ENCODE data around the gene RAPH1. TPM values are rescaled to one million over a fixed set of nuclear protein-coding genes. Genes with fewer than 3 reads are reported as not detected.

The RAPH1 gene
- total and polyA plus RNA-seq, 2 experiments from 2014 or later, result 5.0 to 36.2 TPM

DNA sequence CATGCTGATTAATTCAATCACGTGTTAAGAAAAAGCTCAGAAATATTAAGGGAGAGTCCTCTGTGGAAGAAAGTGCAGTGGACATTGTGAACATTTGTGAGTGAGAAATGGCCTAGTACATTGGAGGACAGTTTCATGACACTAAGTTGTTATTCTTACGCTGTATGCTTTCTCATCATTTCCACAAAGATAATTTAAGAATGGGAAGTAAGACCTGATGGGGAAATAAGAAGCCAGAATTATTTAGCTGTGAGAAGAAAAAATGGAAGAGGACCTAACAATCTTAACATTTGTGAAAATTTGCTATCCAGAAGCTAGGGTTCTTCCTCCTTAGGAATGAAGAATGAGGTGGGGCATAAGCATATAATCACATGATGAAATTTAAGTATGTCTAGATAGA is 15.2 kb upstream of the RAPH1 start:
- Mint-ChIP-seq H3K9me3 (no peaks in the 10 kb centered on the region), H3K36me3 (ENCODE audit: low read depth) (no peaks in the 10 kb centered on the region), H3K27ac (no peak overlapping the region), H3K4me1 (peaks cover 5% of the 10 kb centered on the region; the same call in 2 of the 3 replicates), H3K4me3 (no peak overlapping the region), H3K27me3 (ENCODE audit: insufficient read depth, low read depth, poor library complexity) (no peaks in the 10 kb centered on the region)
- Histone ChIP-seq H3F3A (replicated peaks; ENCODE audit: low read depth) (no peaks in the 10 kb centered on the region), H3K4me3 (no peak overlapping the region), H4K20me1 (replicated peaks; ENCODE audit: insufficient read depth) (no peaks in the 10 kb centered on the region), H2AFZ (no peak overlapping the region), H3K27me3 (ENCODE audit: insufficient read depth) (no peaks in the 10 kb centered on the region), H3K27ac (ENCODE audit: low read depth) (no peak overlapping the region), H3K4me1 (ENCODE audit: insufficient read depth) (no peaks in the 10 kb centered on the region), H3K4me2 (no peak overlapping the region), H3K9me2 (ENCODE audit: insufficient read depth) (no peaks in the 10 kb centered on the region), H3K79me2 (replicated peaks; ENCODE audit: insufficient read depth) (no peaks in the 10 kb centered on the region), H3K36me3 (ENCODE audit: insufficient read depth) (no peaks in the 10 kb centered on the region)
- DNase-seq (ENCODE audit: low spot score), result no peak
- no peak for ATAC-seq
- no peak for TF ChIP-seq ZNF331 (CRISPR knock-in tag; IDR thresholded peaks at IDR 0.05; ENCODE audit: low read depth)
- no peak for TF ChIP-seq EZH2 (IDR thresholded peaks at IDR 0.05; ENCODE audit: low read depth, unreplicated experiment)
- TF ChIP-seq, protein P1, sequence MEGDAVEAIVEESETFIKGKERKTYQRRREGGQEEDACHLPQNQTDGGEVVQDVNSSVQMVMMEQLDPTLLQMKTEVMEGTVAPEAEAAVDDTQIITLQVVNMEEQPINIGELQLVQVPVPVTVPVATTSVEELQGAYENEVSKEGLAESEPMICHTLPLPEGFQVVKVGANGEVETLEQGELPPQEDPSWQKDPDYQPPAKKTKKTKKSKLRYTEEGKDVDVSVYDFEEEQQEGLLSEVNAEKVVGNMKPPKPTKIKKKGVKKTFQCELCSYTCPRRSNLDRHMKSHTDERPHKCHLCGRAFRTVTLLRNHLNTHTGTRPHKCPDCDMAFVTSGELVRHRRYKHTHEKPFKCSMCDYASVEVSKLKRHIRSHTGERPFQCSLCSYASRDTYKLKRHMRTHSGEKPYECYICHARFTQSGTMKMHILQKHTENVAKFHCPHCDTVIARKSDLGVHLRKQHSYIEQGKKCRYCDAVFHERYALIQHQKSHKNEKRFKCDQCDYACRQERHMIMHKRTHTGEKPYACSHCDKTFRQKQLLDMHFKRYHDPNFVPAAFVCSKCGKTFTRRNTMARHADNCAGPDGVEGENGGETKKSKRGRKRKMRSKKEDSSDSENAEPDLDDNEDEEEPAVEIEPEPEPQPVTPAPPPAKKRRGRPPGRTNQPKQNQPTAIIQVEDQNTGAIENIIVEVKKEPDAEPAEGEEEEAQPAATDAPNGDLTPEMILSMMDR (conservative IDR thresholded peaks at IDR 0.05; ENCODE audit: low read depth in 2 of 2), result no peak
- no peak for TF ChIP-seq CREB1 (CRISPR knock-in tag; IDR thresholded peaks at IDR 0.05; ENCODE audit: low read depth)
- TF ChIP-seq STAT1 (IDR thresholded peaks at IDR 0.05; ENCODE audit: unreplicated experiment), result no peak
- no peak for TF ChIP-seq NANOG (IDR thresholded peaks at IDR 0.05; ENCODE audit: borderline replicate concordance)
- no peak for TF ChIP-seq POLR2AphosphoS5 (IDR thresholded peaks at IDR 0.05; ENCODE audit: low read depth)
- TF ChIP-seq, protein P2, sequence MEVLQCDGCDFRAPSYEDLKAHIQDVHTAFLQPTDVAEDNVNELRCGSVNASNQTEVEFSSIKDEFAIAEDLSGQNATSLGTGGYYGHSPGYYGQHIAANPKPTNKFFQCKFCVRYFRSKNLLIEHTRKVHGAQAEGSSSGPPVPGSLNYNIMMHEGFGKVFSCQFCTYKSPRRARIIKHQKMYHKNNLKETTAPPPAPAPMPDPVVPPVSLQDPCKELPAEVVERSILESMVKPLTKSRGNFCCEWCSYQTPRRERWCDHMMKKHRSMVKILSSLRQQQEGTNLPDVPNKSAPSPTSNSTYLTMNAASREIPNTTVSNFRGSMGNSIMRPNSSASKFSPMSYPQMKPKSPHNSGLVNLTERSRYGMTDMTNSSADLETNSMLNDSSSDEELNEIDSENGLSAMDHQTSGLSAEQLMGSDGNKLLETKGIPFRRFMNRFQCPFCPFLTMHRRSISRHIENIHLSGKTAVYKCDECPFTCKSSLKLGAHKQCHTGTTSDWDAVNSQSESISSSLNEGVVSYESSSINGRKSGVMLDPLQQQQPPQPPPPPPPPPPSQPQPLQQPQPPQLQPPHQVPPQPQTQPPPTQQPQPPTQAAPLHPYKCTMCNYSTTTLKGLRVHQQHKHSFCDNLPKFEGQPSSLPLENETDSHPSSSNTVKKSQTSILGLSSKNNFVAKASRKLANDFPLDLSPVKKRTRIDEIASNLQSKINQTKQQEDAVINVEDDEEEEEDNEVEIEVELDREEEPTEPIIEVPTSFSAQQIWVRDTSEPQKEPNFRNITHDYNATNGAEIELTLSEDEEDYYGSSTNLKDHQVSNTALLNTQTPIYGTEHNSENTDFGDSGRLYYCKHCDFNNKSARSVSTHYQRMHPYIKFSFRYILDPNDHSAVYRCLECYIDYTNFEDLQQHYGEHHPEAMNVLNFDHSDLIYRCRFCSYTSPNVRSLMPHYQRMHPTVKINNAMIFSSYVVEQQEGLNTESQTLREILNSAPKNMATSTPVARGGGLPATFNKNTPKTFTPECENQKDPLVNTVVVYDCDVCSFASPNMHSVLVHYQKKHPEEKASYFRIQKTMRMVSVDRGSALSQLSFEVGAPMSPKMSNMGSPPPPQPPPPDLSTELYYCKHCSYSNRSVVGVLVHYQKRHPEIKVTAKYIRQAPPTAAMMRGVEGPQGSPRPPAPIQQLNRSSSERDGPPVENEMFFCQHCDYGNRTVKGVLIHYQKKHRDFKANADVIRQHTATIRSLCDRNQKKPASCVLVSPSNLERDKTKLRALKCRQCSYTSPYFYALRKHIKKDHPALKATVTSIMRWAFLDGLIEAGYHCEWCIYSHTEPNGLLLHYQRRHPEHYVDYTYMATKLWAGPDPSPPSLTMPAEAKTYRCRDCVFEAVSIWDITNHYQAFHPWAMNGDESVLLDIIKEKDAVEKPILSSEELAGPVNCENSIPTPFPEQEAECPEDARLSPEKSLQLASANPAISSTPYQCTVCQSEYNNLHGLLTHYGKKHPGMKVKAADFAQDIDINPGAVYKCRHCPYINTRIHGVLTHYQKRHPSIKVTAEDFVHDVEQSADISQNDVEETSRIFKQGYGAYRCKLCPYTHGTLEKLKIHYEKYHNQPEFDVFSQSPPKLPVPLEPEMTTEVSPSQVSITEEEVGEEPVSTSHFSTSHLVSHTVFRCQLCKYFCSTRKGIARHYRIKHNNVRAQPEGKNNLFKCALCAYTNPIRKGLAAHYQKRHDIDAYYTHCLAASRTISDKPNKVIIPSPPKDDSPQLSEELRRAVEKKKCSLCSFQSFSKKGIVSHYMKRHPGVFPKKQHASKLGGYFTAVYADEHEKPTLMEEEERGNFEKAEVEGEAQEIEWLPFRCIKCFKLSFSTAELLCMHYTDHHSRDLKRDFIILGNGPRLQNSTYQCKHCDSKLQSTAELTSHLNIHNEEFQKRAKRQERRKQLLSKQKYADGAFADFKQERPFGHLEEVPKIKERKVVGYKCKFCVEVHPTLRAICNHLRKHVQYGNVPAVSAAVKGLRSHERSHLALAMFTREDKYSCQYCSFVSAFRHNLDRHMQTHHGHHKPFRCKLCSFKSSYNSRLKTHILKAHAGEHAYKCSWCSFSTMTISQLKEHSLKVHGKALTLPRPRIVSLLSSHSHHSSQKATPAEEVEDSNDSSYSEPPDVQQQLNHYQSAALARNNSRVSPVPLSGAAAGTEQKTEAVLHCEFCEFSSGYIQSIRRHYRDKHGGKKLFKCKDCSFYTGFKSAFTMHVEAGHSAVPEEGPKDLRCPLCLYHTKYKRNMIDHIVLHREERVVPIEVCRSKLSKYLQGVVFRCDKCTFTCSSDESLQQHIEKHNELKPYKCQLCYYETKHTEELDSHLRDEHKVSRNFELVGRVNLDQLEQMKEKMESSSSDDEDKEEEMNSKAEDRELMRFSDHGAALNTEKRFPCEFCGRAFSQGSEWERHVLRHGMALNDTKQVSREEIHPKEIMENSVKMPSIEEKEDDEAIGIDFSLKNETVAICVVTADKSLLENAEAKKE (CRISPR knock-in tag; IDR thresholded peaks at IDR 0.05), result no peak
- TF ChIP-seq EZH2phosphoT487 (IDR thresholded peaks at IDR 0.05; ENCODE audit: unreplicated experiment), result no peak
- TF ChIP-seq ZNF114 (CRISPR knock-in tag; IDR thresholded peaks at IDR 0.05), result no peak
- TF ChIP-seq, protein P3, sequence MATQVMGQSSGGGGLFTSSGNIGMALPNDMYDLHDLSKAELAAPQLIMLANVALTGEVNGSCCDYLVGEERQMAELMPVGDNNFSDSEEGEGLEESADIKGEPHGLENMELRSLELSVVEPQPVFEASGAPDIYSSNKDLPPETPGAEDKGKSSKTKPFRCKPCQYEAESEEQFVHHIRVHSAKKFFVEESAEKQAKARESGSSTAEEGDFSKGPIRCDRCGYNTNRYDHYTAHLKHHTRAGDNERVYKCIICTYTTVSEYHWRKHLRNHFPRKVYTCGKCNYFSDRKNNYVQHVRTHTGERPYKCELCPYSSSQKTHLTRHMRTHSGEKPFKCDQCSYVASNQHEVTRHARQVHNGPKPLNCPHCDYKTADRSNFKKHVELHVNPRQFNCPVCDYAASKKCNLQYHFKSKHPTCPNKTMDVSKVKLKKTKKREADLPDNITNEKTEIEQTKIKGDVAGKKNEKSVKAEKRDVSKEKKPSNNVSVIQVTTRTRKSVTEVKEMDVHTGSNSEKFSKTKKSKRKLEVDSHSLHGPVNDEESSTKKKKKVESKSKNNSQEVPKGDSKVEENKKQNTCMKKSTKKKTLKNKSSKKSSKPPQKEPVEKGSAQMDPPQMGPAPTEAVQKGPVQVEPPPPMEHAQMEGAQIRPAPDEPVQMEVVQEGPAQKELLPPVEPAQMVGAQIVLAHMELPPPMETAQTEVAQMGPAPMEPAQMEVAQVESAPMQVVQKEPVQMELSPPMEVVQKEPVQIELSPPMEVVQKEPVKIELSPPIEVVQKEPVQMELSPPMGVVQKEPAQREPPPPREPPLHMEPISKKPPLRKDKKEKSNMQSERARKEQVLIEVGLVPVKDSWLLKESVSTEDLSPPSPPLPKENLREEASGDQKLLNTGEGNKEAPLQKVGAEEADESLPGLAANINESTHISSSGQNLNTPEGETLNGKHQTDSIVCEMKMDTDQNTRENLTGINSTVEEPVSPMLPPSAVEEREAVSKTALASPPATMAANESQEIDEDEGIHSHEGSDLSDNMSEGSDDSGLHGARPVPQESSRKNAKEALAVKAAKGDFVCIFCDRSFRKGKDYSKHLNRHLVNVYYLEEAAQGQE (IDR thresholded peaks at IDR 0.05; ENCODE audit: unreplicated experiment), result no peak
- no peak for TF ChIP-seq JUNB (IDR thresholded peaks at IDR 0.05; ENCODE audit: unreplicated experiment)
- TF ChIP-seq, protein P4, sequence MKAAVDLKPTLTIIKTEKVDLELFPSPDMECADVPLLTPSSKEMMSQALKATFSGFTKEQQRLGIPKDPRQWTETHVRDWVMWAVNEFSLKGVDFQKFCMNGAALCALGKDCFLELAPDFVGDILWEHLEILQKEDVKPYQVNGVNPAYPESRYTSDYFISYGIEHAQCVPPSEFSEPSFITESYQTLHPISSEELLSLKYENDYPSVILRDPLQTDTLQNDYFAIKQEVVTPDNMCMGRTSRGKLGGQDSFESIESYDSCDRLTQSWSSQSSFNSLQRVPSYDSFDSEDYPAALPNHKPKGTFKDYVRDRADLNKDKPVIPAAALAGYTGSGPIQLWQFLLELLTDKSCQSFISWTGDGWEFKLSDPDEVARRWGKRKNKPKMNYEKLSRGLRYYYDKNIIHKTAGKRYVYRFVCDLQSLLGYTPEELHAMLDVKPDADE (IDR thresholded peaks at IDR 0.05), result no peak

All from GM23338 (cell line).